ENCODE measurements around the gene MED27. TPM values are rescaled to one million over a fixed set of nuclear protein-coding genes. Genes with fewer than 3 reads are reported as not detected.

The MED27 gene
- total RNA-seq, 2 donors from 2014 or later: 12.0 to 18.8 TPM

DNA sequence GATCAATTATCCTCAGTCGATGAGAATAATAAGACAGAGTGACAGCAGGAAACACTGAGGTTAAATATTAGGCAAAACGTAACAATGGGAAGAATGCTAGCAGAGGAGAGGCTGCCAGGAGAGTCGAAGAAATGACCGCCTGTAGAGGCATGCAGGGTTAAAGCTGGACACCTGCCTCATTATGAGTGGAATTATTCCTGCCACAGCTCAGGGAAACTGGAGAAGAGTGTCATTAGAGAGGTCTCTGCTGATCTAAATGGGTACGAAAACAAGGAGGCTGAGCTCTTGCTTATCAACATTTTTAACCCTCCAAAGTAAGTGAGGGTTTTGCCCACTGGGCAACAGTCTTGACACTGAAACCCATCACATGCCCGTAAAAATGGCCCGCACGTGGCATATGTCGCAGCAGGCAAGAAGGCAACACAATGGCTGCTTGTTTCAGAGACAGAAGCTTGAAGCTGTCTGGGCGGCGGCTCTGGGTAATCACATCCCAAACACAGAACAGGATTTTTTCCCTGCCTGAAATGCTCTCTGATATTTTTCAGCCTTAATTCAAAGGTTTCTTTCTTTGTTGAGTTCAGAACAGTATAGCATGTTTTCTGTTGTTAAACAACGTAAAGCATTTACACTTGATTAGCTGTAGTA is 118.7 kb downstream of the MED27 start:
- no peak overlapping the region for H3K27ac ChIP-seq
- H3K9ac ChIP-seq (ENCODE audit: low read depth in 2 of 2, low read length in 2 of 2): no peak overlapping the region
- TF ChIP-seq CTCF (IDR thresholded peaks at IDR 0.05): no peak
- intact Hi-C loops (cut with DNase I): no loop called here
- no peaks in the 10 kb centered on the region for H3K9me3 ChIP-seq
- H3K27me3 ChIP-seq: no peaks in the 10 kb centered on the region
- H3K4me3 ChIP-seq: no peak overlapping the region
- H3K36me3 ChIP-seq: no peaks in the 10 kb centered on the region
- no peak for DNase-seq
- H3K4me1 ChIP-seq: no peaks in the 10 kb centered on the region

DNA sequence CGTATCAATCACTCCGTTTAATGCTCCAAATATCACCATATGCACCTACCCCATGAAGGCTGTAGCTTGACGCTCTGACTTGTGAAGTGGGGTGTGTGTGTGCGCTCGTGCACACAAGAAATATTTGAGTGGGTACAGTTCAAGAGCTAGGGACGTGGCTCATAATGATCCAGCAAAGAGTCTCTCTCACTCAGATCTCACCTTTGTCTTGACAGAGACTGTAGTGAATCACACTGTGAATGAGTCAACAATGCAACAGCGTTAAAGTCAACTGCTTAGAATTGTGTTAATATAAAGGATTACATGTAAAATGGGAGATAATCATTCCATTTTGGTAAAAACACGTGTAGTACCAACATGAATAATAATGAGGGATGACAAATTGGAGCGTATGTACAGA is 119.4 kb downstream of the MED27 start:
- Histone ChIP-seq H3K4me3 (no peak overlapping the region), H3K36me3 (no peaks in the 10 kb centered on the region), H3K9me3 (no peaks in the 10 kb centered on the region), H3K27me3 (no peaks in the 10 kb centered on the region), H3K4me1 (no peaks in the 10 kb centered on the region), H3K9ac (ENCODE audit: low read depth in 2 of 2, low read length in 2 of 2) (no peak overlapping the region), H3K27ac (no peak overlapping the region)
- intact Hi-C loops (cut with DNase I): no loop called here
- no peak for TF ChIP-seq CTCF (IDR thresholded peaks at IDR 0.05)
- DNase-seq: no peak

DNA sequence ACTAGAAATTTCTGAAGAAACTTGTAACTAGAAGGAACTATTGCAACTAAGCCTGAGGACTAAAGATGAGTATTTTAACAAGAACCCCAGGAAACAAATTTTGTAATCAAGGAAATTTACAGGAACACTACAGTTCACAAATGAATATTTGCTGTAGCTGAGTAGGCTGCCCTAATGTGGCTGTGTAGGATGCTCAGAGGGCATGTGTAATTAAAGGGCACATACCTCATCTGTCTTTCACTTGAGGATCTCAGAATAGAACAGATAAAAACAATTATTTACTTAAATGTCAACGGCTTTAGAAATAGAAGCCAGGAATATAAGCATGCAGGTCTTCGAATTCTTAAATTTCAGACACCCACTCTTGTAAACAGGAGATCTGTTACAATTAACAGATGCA is 119.8 kb downstream of the MED27 start:
- Histone ChIP-seq H3K9me3 (no peaks in the 10 kb centered on the region), H3K4me3 (no peak overlapping the region), H3K27me3 (no peaks in the 10 kb centered on the region), H3K27ac (no peak overlapping the region), H3K4me1 (no peaks in the 10 kb centered on the region), H3K9ac (ENCODE audit: low read depth in 2 of 2, low read length in 2 of 2) (no peak overlapping the region), H3K36me3 (no peaks in the 10 kb centered on the region)
- intact Hi-C loops (cut with DNase I): no loop called here
- DNase-seq: no peak
- TF ChIP-seq CTCF (IDR thresholded peaks at IDR 0.05): no peak

GRCh38 chr9:131959056-131959455 is 120.6 kb downstream of the MED27 start:
- no peak overlapping the region for H3K4me3 ChIP-seq
- H3K27ac ChIP-seq: no peak overlapping the region
- no peak for DNase-seq
- H3K9ac ChIP-seq (ENCODE audit: low read depth in 2 of 2, low read length in 2 of 2): no peak overlapping the region
- no peaks in the 10 kb centered on the region for H3K4me1 ChIP-seq
- no peak for TF ChIP-seq CTCF (IDR thresholded peaks at IDR 0.05)
- no peaks in the 10 kb centered on the region for H3K36me3 ChIP-seq
- H3K9me3 ChIP-seq: no peaks in the 10 kb centered on the region
- intact Hi-C loops (cut with DNase I): no loop called here
- no peaks in the 10 kb centered on the region for H3K27me3 ChIP-seq

DNA sequence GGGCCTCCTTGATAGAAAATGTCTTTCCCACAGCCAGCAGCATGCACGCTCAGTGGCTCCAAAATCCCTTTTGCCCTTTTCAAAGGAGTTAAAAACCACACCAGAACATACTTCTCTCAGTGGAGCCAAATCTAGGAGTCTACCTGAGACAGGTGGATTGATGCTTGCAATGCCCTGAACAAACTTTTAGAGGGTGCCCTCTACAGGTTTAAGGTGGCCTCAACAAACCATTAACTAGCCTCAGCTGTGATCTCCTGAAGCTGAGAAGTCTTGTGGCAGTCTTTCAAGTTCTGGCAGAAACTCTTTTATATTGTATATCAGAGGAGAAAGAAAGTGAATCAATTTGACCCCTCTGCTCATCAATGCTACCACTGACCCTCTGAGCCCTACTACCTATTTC is 125.4 kb downstream of the MED27 start:
- no peak for TF ChIP-seq CTCF (IDR thresholded peaks at IDR 0.05)
- H3K9me3 ChIP-seq: no peaks in the 10 kb centered on the region
- no peak for DNase-seq
- H3K4me1 ChIP-seq: no peaks in the 10 kb centered on the region
- no peak overlapping the region for H3K9ac ChIP-seq (ENCODE audit: low read depth in 2 of 2, low read length in 2 of 2)
- no peak overlapping the region for H3K4me3 ChIP-seq
- H3K27ac ChIP-seq: no peak overlapping the region
- H3K27me3 ChIP-seq: no peaks in the 10 kb centered on the region
- intact Hi-C loops (cut with DNase I): no loop called here
- H3K36me3 ChIP-seq: no peaks in the 10 kb centered on the region

All from colonic mucosa (tissue), 4 donors.